Activated naive CD4-positive, alpha-beta T cell treated with Interleukin-2 at 50 U/mL for 16 hours (primary cell): ENCODE measurements around the gene PCNX2.
A peak's percentile ranks its signal among the peaks of the same experiment; 100 is the strongest.

Source experiments
- DNase-seq: peaks from one replicate; pipeline ENCODE4 v3.0.0-alpha.2; 2020

PCNX2 gene

GRCh38 chr1:232979558-232979957 is 316.0 kb downstream of the PCNX2 start:
- no peak for DNase-seq

- DNase-seq = no peak
Measured at GRCh38 chr1:232978815-232979214, 316.7 kb downstream of the PCNX2 start.

GRCh38 chr1:232978091-232978634 is 317.4 kb downstream of the PCNX2 start:
- DNase-seq = no peak

- no peak for DNase-seq
Measured at GRCh38 chr1:232974971-232975370, 320.6 kb downstream of the PCNX2 start.

GRCh38 chr1:232973652-232974611 is 321.6 kb downstream of the PCNX2 start:
- DNase-seq = no peak

- DNase-seq = no peak
Measured at GRCh38 chr1:232970508-232970907, 325.0 kb downstream of the PCNX2 start.

- no peak for DNase-seq
Measured at GRCh38 chr1:232969799-232970198, 325.7 kb downstream of the PCNX2 start.

GRCh38 chr1:232968965-232969364 is 326.6 kb downstream of the PCNX2 start:
- no peak for DNase-seq

- DNase-seq = no peak
Measured at GRCh38 chr1:232968391-232968790, 327.1 kb downstream of the PCNX2 start.

- no peak for DNase-seq
Measured at GRCh38 chr1:232966663-232967062, 328.9 kb downstream of the PCNX2 start.

- DNase-seq = no peak
Measured at GRCh38 chr1:232965912-232966217, 329.7 kb downstream of the PCNX2 start.

GRCh38 chr1:232965124-232965911 is 330.2 kb downstream of the PCNX2 start:
- no peak for DNase-seq

- DNase-seq = no peak
Measured at GRCh38 chr1:232964601-232965000, 330.9 kb downstream of the PCNX2 start.

GRCh38 chr1:232962761-232963745 is 332.5 kb downstream of the PCNX2 start:
- DNase-seq = no peak

GRCh38 chr1:232958067-232958466 is 337.5 kb downstream of the PCNX2 start:
- no peak for DNase-seq

- no peak for DNase-seq
Measured at GRCh38 chr1:232956081-232956480, 339.4 kb downstream of the PCNX2 start.

- no peak for DNase-seq
Measured at GRCh38 chr1:232954594-232955365, 340.7 kb downstream of the PCNX2 start.

GRCh38 chr1:232952514-232953499 is 342.7 kb downstream of the PCNX2 start:
- DNase-seq = peak; percentile 28

- no peak for DNase-seq
Measured at GRCh38 chr1:232951605-232952004, 343.9 kb downstream of the PCNX2 start.

- DNase-seq = peak; percentile 21
Measured at GRCh38 chr1:232951180-232951579, 344.3 kb downstream of the PCNX2 start.
